K562 (cell line): ENCODE results near the gene ZBTB8B. TPM values are rescaled to one million over a fixed set of nuclear protein-coding genes. Genes with fewer than 3 reads are reported as not detected.

ENCODE experiments used
- CREM ChIP-seq: IDR thresholded peaks from 2 replicates; pipeline ENCODE4 v1.6.1; 2014; ENCODE audit warnings: antibody characterized with exemption, low read depth
- E2F3 ChIP-seq: fragments of 250-450 bp; sonication (Bioruptor Pico); IDR thresholded peaks from 2 replicates; pipeline ENCODE4 v1.4.0; 2020; ENCODE audit warnings: mild to moderate bottlenecking
- EP300 ChIP-seq: IDR thresholded peaks from 2 replicates; pipeline ENCODE4 v1.6.1; 2012; ENCODE audit warnings: low read length, improper control_type of control experiment
- GABPB1 ChIP-seq: sonication (generic); formaldehyde crosslinking; IDR thresholded peaks from 2 replicates; pipeline ENCODE4 v1.8.0; 2022; ENCODE audit warnings: mild to moderate bottlenecking, missing genetic modification reagents
- LCOR ChIP-seq: sonication (generic); formaldehyde crosslinking; IDR thresholded peaks from 2 replicates; pipeline ENCODE4 v1.8.0; 2022; ENCODE audit warnings: mild to moderate bottlenecking, missing genetic modification reagents
- NONO ChIP-seq, 2 experiments: fragments of 200-400 bp in 1 of 2; fragments of 450-650 bp in 1 of 2; formaldehyde crosslinking in 1 of 2; IDR thresholded peaks; 2 replicates each; pipeline ENCODE4 v1.6.1; 2017; ENCODE audit warnings: low read depth in 2 of 2, mild to moderate bottlenecking in 2 of 2, moderate library complexity in 2 of 2, low read length in 1 of 2
- RAD21 ChIP-seq, 2 experiments: fragments of 250-450 bp in 1 of 2; fragments of 450-650 bp in 1 of 2; sonication (Bioruptor Pico) in 1 of 2; formaldehyde crosslinking in 1 of 2; IDR thresholded peaks in 1 of 2; conservative IDR thresholded peaks in 1 of 2; 2 replicates each; pipeline versions ENCODE4 v1.4.0 to v1.8.0; 2020 to 2022; ENCODE audit warnings: mild to moderate bottlenecking in 2 of 2, moderate library complexity in 1 of 2
- UBTF ChIP-seq, 2 experiments: IDR thresholded peaks; 2 replicates each; pipeline ENCODE4 v1.6.1; 2012; ENCODE audit warnings: improper control_type of control experiment in 2 of 2, low read depth in 2 of 2, low read length in 2 of 2, borderline replicate concordance in 1 of 2
- YY1 ChIP-seq, 3 experiments: IDR thresholded peaks; 2 replicates each; pipeline ENCODE4 v1.6.1; 2011; ENCODE audit warnings: low read length in 2 of 3, mild to moderate bottlenecking in 2 of 3, moderate library complexity in 2 of 3, borderline replicate concordance in 1 of 3, control low read depth in 1 of 3, low read depth in 1 of 3; ENCODE audit not compliant: insufficient read depth in 3 of 3, insufficient replicate concordance in 2 of 3, control insufficient read depth in 1 of 3, insufficient read length in 1 of 3; ENCODE audit errors: extremely low read depth in 1 of 3
- ZBTB33 ChIP-seq: sonication (generic); formaldehyde crosslinking; IDR thresholded peaks from 2 replicates; pipeline ENCODE4 v1.8.1; 2023; ENCODE audit warnings: mild to moderate bottlenecking, missing genetic modification reagents
- polyA plus RNA-seq, 8 experiments: library from polyadenylated mRNA; depleted of rRNA in 4 of 8; stranded (reverse) in 5 of 8; unstranded in 3 of 8; fragments of >200 nt; fragmentation: Nextera tagmentation in 2 of 8; fragmentation: Illumina TruSeq in 1 of 8; extraction: Ambion mirVana in 2 of 8; extraction: Trizol in 1 of 8; gene quantifications; 2 replicates each; pipeline versions ENCODE4 v1.2.1 to v1.2.3, GENCODE V29; 2011 to 2014; ENCODE audit warnings: inconsistent platforms in 1 of 8, missing spikeins in 1 of 8
- total RNA-seq, 7 experiments: library from RNA; depleted of rRNA in 6 of 7; stranded (reverse); fragments of >200 nt in 6 of 7; fragmentation: Illumina TruSeq in 2 of 7; extraction: Trizol in 2 of 7; gene quantifications; 2 replicates each; pipeline versions ENCODE4 v1.2.1 to v1.2.3, GENCODE V29; 2011 to 2021; ENCODE audit warnings: low replicate concordance in 1 of 7
- TF ChIP-seq, protein P1 (sequence below): sonication (generic); IDR thresholded peaks from 2 replicates; pipeline ENCODE4 v1.6.1; 2016
- TF ChIP-seq, protein P2 (sequence below), 3 experiments: fragments of 200-800 bp in 1 of 3; fragments of 250-450 bp in 1 of 3; fragments of 450-650 bp in 1 of 3; sonication (Bioruptor Pico) in 1 of 3; sonication (Bioruptor generic) in 1 of 3; formaldehyde crosslinking in 1 of 3; IDR thresholded peaks; 2 replicates each; pipeline versions ENCODE4 v1.6.1 to v1.8.0; 2016 to 2022; ENCODE audit warnings: mild to moderate bottlenecking in 2 of 3, missing genetic modification characterization in 2 of 3, missing compliant biosample characterization in 1 of 3, moderate library complexity in 1 of 3
- TF ChIP-seq, protein P3 (sequence below), 2 experiments: fragments of 450-650 bp; conservative IDR thresholded peaks; 2 replicates each; pipeline ENCODE4 v1.6.1; 2017; ENCODE audit warnings: mild to moderate bottlenecking in 2 of 2, moderate library complexity in 2 of 2

The ZBTB8B gene
- total and polyA plus RNA-seq, 9 of the 15 experiments (the other 6 are each of a cell fraction or from before 2014, with no cell fraction given) = not detected

DNA sequence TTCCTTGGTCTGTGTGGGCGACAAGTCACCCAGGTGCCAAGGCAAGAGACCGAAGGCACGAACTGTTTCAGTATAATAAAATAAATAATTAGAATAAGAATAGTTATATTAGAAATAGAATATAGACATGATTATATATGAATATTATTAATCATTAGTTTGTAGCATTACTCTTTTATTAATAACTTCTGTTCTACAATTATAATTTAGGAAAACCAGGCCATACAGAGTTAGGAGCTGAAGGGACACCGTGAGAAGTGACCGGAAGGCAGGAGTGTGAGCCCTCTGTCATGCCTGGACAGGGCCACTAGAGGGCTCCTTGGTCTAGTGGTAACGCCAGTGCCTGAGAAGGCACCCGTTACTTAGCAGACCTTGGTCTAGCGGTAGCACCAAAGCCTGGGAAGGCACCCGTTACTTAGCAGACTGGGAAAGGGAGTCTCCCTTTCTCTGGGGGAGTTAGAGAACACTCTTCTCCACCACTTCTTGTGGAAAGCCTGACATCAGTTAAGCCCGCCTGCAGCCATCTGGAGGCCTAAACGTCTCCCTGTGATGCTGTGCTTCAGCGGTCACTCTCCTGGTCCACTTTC lies 16.6 kb upstream of the ZBTB8B start (continued):
- TF ChIP-seq RAD21 (CRISPR knock-in tag; conservative IDR thresholded peaks at IDR 0.05 in 1 of 2, IDR thresholded peaks at IDR 0.05 in 1 of 2) (peak; percentile 84 to 94), GABPB1 (CRISPR knock-in tag) (peak; percentile 15; the same call in 1 of the 2 replicates), YY1 (IDR thresholded peaks at IDR 0.05; ENCODE audit: borderline replicate concordance in 1 of 3, control insufficient read depth in 1 of 3, extremely low read depth in 1 of 3, insufficient read depth in 3 of 3, insufficient read length in 1 of 3, insufficient replicate concordance in 2 of 3, low read depth in 1 of 3, low read length in 2 of 3) (peak in 1 of 3 experiments; percentile 27), EP300 (peak; percentile 19; the same call in 1 of the 2 replicates), LCOR (CRISPR knock-in tag) (peak; percentile 43; the same call in 1 of the 2 replicates), E2F3 (CRISPR knock-in tag) (0 out of 2 replicates have a peak, but pooled peaks have one; percentile 9), ZBTB33 (CRISPR knock-in tag) (peak; percentile 44; the same call in 1 of the 2 replicates), NONO (IDR thresholded peaks at IDR 0.05; ENCODE audit: low read depth in 2 of 2, low read length in 1 of 2) (peak in 1 of 2 experiments; percentile 63; a peak in 1 of 4 replicates), UBTF (IDR thresholded peaks at IDR 0.05; ENCODE audit: borderline replicate concordance in 1 of 2, low read depth in 2 of 2, low read length in 2 of 2) (0 out of 4 replicates have a peak, but pooled peaks of 1 of the 2 experiments have one; percentile 13), CREM (peak; percentile 67)
- TF ChIP-seq, protein P1, sequence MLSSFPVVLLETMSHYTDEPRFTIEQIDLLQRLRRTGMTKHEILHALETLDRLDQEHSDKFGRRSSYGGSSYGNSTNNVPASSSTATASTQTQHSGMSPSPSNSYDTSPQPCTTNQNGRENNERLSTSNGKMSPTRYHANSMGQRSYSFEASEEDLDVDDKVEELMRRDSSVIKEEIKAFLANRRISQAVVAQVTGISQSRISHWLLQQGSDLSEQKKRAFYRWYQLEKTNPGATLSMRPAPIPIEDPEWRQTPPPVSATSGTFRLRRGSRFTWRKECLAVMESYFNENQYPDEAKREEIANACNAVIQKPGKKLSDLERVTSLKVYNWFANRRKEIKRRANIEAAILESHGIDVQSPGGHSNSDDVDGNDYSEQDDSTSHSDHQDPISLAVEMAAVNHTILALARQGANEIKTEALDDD = peak; percentile 28; the same call in 1 of the 2 replicates
- TF ChIP-seq, protein P2, sequence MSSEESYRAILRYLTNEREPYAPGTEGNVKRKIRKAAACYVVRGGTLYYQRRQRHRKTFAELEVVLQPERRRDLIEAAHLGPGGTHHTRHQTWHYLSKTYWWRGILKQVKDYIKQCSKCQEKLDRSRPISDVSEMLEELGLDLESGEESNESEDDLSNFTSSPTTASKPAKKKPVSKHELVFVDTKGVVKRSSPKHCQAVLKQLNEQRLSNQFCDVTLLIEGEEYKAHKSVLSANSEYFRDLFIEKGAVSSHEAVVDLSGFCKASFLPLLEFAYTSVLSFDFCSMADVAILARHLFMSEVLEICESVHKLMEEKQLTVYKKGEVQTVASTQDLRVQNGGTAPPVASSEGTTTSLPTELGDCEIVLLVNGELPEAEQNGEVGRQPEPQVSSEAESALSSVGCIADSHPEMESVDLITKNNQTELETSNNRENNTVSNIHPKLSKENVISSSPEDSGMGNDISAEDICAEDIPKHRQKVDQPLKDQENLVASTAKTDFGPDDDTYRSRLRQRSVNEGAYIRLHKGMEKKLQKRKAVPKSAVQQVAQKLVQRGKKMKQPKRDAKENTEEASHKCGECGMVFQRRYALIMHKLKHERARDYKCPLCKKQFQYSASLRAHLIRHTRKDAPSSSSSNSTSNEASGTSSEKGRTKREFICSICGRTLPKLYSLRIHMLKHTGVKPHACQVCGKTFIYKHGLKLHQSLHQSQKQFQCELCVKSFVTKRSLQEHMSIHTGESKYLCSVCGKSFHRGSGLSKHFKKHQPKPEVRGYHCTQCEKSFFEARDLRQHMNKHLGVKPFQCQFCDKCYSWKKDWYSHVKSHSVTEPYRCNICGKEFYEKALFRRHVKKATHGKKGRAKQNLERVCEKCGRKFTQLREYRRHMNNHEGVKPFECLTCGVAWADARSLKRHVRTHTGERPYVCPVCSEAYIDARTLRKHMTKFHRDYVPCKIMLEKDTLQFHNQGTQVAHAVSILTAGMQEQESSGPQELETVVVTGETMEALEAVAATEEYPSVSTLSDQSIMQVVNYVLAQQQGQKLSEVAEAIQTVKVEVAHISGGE (CRISPR knock-in tag; IDR thresholded peaks at IDR 0.05) = peak in 1 of 3 experiments; percentile 40; a peak in 1 of 6 replicates
- TF ChIP-seq, protein P3, sequence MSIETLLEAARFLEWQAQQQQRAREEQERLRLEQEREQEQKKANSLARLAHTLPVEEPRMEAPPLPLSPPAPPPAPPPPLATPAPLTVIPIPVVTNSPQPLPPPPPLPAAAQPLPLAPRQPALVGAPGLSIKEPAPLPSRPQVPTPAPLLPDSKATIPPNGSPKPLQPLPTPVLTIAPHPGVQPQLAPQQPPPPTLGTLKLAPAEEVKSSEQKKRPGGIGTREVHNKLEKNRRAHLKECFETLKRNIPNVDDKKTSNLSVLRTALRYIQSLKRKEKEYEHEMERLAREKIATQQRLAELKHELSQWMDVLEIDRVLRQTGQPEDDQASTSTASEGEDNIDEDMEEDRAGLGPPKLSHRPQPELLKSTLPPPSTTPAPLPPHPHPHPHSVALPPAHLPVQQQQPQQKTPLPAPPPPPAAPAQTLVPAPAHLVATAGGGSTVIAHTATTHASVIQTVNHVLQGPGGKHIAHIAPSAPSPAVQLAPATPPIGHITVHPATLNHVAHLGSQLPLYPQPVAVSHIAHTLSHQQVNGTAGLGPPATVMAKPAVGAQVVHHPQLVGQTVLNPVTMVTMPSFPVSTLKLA (conservative IDR thresholded peaks at IDR 0.05) = peak in 1 of 2 experiments; percentile 18; a peak in 1 of 4 replicates
